C4-2B (cell line): ENCODE measurements around the gene SERTAD3.

Source experiments
- H3K27ac ChIP-seq: fragments of 450-650 bp; 2 replicates; pipeline ENCODE4 v1.5.1; 2017
- CTCF ChIP-seq: fragments of 450-650 bp; conservative IDR thresholded peaks from 2 replicates; pipeline ENCODE4 v1.5.1; 2017; ENCODE audit warnings: mild to moderate bottlenecking
- ZFX ChIP-seq: fragments of 450-650 bp; IDR thresholded peaks from 2 replicates; pipeline ENCODE4 v1.6.1; 2017

SERTAD3 gene

GRCh38 chr19:40453151-40453735 lies 9.1 kb upstream of the SERTAD3 start:
- no peak for TF ChIP-seq CTCF
- no peak for TF ChIP-seq ZFX
- peak overlapping the region; percentile 36 for H3K27ac ChIP-seq

- H3K27ac ChIP-seq: no peak overlapping the region; the same call in 1 of the 2 replicates
- TF ChIP-seq CTCF (no peak), ZFX (no peak)
Measured at GRCh38 chr19:40452016-40452415, 7.9 kb upstream of the SERTAD3 start.

- H3K27ac ChIP-seq: no peak overlapping the region
- TF ChIP-seq CTCF (no peak), ZFX (no peak)
Measured at GRCh38 chr19:40450664-40451063, 6.5 kb upstream of the SERTAD3 start.

GRCh38 chr19:40449506-40449905 lies 5.4 kb upstream of the SERTAD3 start:
- H3K27ac ChIP-seq: no peak overlapping the region
- TF ChIP-seq ZFX (no peak), CTCF (no peak)

GRCh38 chr19:40446263-40446784 lies 2.2 kb upstream of the SERTAD3 start:
- no peak for TF ChIP-seq ZFX
- TF ChIP-seq CTCF: no peak
- peak overlapping the region; percentile 98; the same call in 1 of the 2 replicates for H3K27ac ChIP-seq

- peak overlapping the region; percentile 98; the same call in 1 of the 2 replicates for H3K27ac ChIP-seq
Measured at GRCh38 chr19:40445780-40446262, 1.7 kb upstream of the SERTAD3 start.

More at GRCh38 chr19:40445780-40446262, 1.7 kb upstream of the SERTAD3 start:
- TF ChIP-seq ZFX: no peak
- TF ChIP-seq CTCF: no peak
